Measurements from ENCODE around the gene SLC9C2. TPM values are rescaled to one million over a fixed set of nuclear protein-coding genes. Genes with fewer than 3 reads are reported as not detected.
"Not testable (repeated sequence)": the region's sequence is repeated elsewhere in the genome, so short reads cannot be mapped to it uniquely, and the experiment has no call there.

SLC9C2 gene
- polyA plus RNA-seq, 1 experiment = not detected

- Histone ChIP-seq H3K4me3 (ENCODE audit: low read depth, low read length) (no peak overlapping the region), H3K27me3 (ENCODE audit: control insufficient read depth, insufficient read depth, low read length) (no peaks in the 10 kb centered on the region), H3K9me3 (ENCODE audit: control insufficient read depth, insufficient read depth, low read length) (no peaks in the 10 kb centered on the region), H3K27ac (ENCODE audit: low read depth, low read length) (no peak overlapping the region)
- no peak for TF ChIP-seq CTCF (IDR thresholded peaks at IDR 0.05; ENCODE audit: low read depth, low read length)
- POLR2A ChIA-PET = no interaction called here
- CTCF ChIA-PET = no interaction called here
- DNase-seq (ENCODE audit: low read depth, low spot score) = no peak
Measured at GRCh38 chr1:173627269-173627668, 24.4 kb upstream of the SLC9C2 start.

- ChIA-PET POLR2A (no interaction called here), CTCF (no interaction called here)
- no peak for TF ChIP-seq CTCF (IDR thresholded peaks at IDR 0.05; ENCODE audit: low read depth, low read length)
- H3K9me3 ChIP-seq (ENCODE audit: control insufficient read depth, insufficient read depth, low read length) = no peaks in the 10 kb centered on the region
- no peak for DNase-seq (ENCODE audit: low read depth, low spot score)
- H3K27ac ChIP-seq (ENCODE audit: low read depth, low read length) = no peak overlapping the region
- no peaks in the 10 kb centered on the region for H3K27me3 ChIP-seq (ENCODE audit: control insufficient read depth, insufficient read depth, low read length)
- no peak overlapping the region for H3K4me3 ChIP-seq (ENCODE audit: low read depth, low read length)
Measured at GRCh38 chr1:173616859-173617258, 14.0 kb upstream of the SLC9C2 start.

GRCh38 chr1:173613086-173613485 lies 10.2 kb upstream of the SLC9C2 start:
- H3K9me3 ChIP-seq (ENCODE audit: control insufficient read depth, insufficient read depth, low read length); DNase-seq (ENCODE audit: low read depth, low spot score); CTCF ChIA-PET; H3K4me3 ChIP-seq (ENCODE audit: low read depth, low read length); H3K27me3 ChIP-seq (ENCODE audit: control insufficient read depth, insufficient read depth, low read length); POLR2A ChIA-PET; H3K27ac ChIP-seq (ENCODE audit: low read depth, low read length): not testable (repeated sequence)

GRCh38 chr1:173608503-173609216 lies 5.8 kb upstream of the SLC9C2 start:
- POLR2A ChIA-PET = no interaction called here
- no peak for DNase-seq (ENCODE audit: low read depth, low spot score)
- Histone ChIP-seq H3K27ac (ENCODE audit: low read depth, low read length) (no peak overlapping the region), H3K4me3 (ENCODE audit: low read depth, low read length) (no peak overlapping the region), H3K27me3 (ENCODE audit: control insufficient read depth, insufficient read depth, low read length) (no peaks in the 10 kb centered on the region), H3K9me3 (ENCODE audit: control insufficient read depth, insufficient read depth, low read length) (no peaks in the 10 kb centered on the region)
- CTCF ChIA-PET = no interaction called here
- no peak for TF ChIP-seq CTCF (IDR thresholded peaks at IDR 0.05; ENCODE audit: low read depth, low read length)

GRCh38 chr1:173601588-173601987 lies 1.3 kb downstream of the SLC9C2 start:
- no peaks in the 10 kb centered on the region for H3K9me3 ChIP-seq (ENCODE audit: control insufficient read depth, insufficient read depth, low read length)
- peaks cover 2% of the 10 kb centered on the region for H3K27me3 ChIP-seq (ENCODE audit: control insufficient read depth, insufficient read depth, low read length)
- no peak overlapping the region for H3K27ac ChIP-seq (ENCODE audit: low read depth, low read length)
- no peak overlapping the region for H3K4me3 ChIP-seq (ENCODE audit: low read depth, low read length)
- no peak for DNase-seq (ENCODE audit: low read depth, low spot score)
- CTCF ChIA-PET = no interaction called here
- POLR2A ChIA-PET = no interaction called here
- TF ChIP-seq CTCF (IDR thresholded peaks at IDR 0.05; ENCODE audit: low read depth, low read length) = no peak
